Suppressor macrophage treated with lipopolysaccharide for 1 hour (primary cell): Measurements from ENCODE around the gene WDR70.

Experiments used
- DNase-seq, 3 donors: peaks; one replicate each; pipeline ENCODE4 v3.0.0-alpha.2; 2020 to 2022

The WDR70 gene

DNA sequence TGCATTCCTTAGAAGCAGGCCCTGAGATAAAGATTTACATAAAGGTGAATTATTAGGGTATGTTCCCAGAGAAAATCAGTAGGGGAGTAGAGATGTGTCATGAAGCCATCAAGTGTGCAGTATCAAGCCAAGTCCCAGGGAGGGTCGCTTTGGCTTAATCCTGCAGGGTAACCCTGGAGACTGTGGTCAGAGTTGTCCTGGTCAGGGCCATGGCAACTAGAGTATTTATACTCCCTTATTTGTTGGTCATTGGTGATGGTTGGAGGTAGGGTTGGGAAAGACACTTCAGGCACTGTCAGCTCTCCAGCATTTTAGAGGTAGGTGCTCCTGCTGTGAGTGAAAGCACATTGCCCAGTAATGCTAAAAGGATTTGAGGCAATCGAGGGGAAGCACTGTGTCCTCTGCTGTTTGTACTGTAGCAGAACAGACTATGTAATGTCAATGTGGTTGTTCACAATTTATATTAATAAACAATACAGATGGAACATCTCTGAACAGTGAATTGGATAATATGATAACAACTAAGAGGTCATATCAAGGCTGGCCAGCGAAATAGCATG, 351.9 kb downstream of the WDR70 start:
- DNase-seq, result no peak

- DNase-seq, result no peak
Observed at GRCh38 chr5:37734114-37734513, 355.0 kb downstream of the WDR70 start.

DNA sequence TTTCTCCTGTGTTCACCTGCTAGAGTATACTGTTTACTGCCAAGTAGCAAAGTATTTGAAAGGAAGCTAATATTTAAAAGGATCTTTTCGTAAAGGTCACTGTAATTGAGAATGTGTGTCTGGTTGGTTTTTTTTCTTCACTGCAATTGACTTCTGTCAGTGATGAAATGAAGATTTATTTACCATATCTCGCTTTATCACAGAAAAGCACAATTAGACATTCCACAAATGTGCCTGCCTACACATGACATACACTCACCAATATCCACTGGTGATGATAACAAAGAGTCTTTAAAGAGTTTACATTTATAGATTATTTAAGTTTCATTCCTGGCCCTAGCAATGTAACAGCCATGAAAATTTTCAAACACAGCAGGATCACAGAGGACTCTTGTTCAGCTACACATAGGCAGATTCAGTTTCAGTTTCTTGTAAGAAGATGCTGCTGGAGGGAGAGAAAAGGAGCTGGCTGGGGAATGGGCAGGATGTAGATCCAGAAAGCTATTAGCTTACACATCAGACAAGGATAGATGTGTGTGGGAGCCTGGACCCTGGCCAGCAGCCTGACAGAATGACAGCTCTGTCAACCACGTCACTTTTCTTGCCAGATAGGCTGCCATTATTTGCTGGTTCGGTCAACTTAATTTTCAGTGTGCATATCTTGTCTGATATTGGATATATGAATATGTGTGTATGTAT, 356.7 kb downstream of the WDR70 start:
- peak in 1 of 3 donors; percentile 22 for DNase-seq

DNA sequence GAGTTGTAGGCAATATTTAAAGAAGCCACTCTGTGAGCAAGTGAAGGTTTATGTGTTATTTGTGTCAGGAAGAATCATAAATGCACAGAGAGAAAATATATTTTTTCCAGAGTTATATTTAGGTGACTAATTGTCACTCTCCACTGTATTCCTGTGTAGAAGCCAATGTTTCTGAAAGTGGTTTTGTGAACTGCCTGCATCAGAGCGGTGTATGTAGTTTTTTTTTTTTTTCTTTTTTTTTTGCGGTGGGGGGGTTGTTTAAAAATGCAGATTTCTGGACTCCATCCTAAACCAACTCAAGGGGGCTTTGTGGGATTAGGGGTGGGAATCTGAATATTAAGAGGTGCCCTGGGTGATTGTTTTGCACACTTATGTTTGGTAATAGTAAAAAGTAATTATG, 357.3 kb downstream of the WDR70 start:
- no peak for DNase-seq

- DNase-seq, result no peak
Observed at GRCh38 chr5:37737326-37738056, 358.4 kb downstream of the WDR70 start.

DNA sequence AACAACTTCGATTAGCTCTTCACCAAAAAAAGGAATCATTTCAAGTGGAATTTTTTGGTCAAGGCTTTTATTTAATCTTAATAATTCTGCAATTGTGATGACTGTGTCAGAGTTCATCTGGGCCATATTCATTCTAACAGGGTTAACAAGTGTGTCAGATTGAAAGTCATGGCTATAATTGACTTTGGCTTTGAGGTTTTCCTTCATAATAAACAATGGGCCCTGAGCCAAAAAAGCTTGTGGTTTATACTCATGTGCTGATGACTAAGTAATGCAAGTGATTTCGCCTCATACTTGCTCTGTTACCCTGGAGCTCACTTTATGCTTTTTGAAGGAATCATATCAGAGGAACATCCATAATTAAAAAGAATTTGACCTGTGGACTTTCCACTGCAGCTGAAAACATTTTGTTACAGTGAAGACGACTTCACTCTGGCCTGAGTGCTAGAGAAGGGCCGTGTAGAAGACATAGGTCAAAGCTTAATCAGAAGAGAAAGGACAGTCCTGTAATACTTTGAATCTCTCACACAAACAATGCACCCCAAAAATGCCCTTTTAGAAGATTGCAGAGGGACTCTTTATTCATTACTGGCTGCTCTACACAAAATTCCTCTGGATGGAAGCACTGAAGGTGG, 359.1 kb downstream of the WDR70 start:
- DNase-seq, result peak; percentile 78 to 89 (median 86)

- no peak for DNase-seq
Observed at GRCh38 chr5:37738865-37739488, 359.9 kb downstream of the WDR70 start.

DNA sequence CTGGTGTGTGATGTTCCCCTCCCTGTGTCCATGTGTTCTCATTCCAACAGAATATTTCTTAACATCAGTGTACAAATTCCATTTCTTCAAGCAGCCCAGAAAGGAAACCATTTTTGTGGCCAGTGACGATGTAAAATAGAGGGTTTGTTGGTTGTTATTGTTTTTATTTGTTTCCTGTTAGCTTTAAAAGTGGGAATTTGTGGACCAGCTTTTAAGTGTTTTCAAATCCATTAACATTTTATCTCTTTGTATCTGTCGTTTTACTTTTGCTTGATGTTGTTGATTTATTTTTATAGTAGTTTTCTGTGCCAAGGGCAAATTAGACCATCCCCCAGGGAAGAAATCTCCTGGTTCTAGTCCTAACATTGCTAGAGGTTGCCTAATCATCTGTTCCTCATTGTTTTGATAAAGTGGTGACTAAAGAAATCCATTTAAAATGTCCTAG, 360.7 kb downstream of the WDR70 start:
- no peak for DNase-seq

DNA sequence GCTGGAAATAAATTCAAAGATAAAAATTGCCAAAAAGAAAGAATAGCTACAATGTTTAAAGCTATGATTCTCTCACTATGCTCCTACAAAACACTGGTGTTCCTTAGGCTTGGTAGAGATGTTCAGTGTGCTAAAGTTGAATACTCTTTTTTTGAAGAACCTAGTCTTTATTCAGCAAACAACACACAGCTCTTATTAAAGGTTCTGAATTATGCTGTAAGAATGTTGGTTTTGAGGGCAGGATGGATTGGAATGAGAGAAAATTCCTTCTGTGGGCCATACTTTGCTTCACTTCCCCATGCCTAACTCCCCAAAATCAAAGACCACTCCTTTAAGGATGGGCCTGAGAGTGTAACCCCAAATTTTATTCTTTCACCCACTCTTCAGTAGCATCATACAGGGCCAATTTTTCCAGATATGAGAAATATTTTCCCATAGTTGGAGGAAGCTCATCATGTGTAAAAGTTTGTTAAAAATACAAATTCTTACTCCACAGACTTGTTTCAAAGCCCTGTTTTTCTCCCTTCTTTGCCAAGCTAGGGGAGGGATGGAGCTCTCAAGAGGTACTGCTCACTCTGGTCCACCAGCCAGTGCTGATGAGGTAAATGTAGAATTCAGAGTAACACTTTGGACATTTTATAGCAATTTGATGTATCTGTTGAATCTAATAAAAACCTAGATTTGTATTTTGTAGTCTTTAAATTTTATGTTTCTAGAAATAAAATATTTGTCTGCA, 361.4 kb downstream of the WDR70 start:
- DNase-seq, result no peak

- DNase-seq, result no peak
Observed at GRCh38 chr5:37742111-37742510, 363.0 kb downstream of the WDR70 start.

DNA sequence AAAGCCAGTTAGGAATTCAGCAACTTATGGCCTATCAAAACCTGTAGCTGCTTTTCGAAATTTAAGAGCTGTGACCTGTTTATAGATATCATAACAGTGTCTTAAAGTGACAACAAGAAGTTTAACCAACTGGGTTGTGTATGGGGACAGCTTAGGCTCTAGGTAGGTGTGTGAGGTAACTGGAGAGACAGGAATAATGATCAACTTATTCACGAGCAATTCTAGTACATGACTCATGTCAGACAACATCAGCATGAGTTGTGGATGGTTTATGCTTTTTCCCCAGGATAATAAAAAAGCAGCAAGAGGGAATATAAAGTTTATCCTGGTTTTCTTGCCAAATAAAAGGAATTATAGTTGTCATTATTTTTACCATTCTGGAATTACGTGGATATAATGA, 372.1 kb downstream of the WDR70 start:
- no peak for DNase-seq

DNA sequence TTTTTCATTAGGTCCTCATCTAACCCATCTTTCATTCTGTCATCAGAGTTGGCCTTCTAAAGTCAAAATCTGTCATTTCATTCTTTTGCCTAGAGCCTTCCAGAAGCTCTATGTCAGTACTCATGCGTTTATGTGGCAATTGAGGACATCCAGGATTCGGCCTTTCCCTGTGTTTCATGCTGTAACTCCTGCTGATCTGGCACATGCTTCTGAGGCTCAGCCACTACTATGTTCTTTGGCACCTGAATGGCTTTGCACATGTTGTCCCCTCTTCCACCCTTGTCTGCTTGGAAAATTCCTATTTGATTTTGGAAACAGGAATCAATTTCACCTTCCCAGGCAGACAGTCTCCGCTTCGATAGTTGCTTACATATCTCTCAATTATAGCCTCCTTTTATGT, 375.9 kb downstream of the WDR70 start:
- no peak for DNase-seq

GRCh38 chr5:37755581-37755980, 376.5 kb downstream of the WDR70 start:
- DNase-seq, result no peak

DNA sequence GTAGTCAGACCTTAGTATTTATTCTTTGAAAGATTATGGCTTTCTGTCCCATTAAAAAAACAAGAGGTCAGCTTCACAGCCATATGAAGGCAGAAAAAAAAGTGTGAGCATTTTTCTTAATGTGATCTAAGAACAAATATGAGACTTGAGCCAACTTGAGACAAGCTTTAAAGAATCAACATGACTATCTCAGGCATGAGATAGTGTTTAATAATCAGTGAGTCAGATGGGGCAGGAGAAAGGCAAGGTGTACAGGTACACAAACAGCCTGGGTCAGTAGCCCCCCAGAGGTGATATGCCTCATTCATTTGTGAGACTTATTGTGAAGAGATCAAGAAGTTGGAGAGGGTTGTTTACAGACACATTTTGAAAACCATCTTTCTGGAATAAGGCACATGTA, 377.1 kb downstream of the WDR70 start:
- no peak for DNase-seq

DNA sequence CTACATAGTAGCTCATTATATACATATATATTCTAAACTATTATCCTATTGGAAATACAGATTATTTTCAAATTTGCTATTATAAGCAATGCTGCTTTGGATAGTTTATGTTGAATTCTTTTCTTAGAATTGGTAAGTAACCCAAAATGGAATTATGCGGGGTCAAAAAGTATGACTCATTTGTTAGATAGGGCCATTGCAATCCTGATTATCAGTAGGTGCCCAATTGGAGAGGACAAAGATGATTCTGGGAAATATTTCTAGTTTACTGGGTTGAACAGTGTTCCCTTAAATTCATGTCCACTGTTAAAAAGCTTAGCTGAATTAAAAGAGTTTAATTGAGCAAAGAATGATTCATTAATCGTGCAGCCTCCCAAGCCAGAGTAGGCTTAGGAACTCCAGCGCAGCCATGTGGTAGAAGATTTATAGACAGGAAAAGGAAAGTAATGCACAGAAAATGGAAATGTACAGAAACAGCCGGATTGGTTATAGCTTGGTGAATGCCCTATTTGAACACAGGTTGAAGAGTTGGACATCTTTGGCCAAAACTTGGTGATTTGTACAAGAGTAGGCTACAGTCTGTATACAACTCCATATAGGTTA, 379.0 kb downstream of the WDR70 start:
- DNase-seq, result no peak

DNA sequence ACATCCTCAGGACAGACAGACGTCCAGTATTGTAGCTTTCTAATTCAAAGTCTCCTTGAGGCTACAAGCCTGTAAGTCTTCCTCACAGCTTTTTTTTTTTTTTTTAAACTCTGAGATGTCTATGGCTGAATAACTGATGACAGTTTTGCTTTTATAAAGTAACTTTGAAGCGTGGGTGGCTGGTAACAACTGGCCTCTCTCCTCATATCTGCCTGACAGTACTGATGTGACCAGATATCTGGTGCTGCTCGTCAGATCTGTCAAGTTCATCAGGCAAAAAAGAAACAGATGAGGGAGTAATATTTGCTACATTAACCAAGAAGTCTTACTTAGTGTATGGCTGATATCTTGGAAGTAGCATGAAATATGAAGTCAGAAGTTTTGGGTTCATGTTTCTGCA, 388.1 kb downstream of the WDR70 start:
- DNase-seq, result no peak

DNA sequence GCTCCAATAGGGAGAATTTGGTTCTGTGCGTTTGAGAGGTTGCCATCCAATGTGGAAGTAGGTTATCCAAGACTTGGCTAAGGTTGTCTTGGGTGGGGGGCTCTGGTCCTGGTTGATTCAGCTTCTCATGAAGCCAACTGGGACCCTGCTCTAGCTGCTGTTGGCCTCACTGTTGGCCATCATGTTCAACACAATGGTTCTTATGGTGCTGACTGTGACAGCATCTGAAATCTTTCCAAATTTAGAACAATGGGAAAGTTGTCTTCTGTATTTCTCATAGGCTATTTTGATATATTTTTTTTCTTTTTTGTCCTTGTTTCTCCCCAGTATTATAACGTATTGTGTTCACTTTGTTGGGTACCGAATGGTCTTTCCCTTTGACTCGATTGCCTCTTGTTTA, 388.8 kb downstream of the WDR70 start:
- DNase-seq, result no peak

DNA sequence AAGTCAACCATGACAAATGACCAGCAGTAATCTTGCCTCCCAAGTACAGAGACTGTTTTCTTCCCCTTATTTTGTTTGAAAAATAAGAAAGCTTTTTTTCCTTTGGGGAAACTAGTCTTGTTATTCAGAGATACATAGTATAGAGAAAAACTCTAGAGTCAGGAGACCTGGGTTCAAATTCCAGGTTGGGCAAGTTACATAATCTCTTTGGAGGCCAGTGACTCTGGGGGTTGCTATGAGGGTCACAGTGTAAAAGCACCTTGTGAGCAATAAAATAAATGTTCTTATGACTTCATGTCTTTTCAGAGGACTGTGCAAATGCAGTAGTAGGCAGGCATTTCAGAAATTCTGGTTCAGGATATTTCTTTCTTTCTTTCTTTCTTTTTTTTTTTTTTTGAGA, 389.3 kb downstream of the WDR70 start:
- no peak for DNase-seq

DNA sequence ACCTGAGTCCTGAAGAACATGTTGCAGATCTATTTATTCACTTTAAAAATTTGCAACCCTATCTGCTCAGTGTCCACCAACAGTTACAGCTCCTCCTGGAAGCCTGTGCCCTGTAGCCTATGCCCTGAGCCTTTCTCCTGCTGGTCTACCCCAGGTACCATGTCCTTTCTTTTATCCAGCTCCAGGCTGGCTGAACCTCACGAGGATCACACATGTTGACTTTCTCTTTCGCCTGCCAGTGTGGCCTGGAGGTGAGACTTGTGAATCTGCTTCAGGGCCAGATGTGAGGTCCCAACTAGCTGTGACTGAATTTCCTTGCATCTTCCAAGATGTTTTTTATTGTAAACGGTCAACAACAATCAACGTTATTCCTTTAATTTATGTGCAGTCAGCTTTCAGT, 390.0 kb downstream of the WDR70 start:
- no peak for DNase-seq

GRCh38 chr5:37769840-37770239, 390.7 kb downstream of the WDR70 start:
- DNase-seq, result no peak

DNA sequence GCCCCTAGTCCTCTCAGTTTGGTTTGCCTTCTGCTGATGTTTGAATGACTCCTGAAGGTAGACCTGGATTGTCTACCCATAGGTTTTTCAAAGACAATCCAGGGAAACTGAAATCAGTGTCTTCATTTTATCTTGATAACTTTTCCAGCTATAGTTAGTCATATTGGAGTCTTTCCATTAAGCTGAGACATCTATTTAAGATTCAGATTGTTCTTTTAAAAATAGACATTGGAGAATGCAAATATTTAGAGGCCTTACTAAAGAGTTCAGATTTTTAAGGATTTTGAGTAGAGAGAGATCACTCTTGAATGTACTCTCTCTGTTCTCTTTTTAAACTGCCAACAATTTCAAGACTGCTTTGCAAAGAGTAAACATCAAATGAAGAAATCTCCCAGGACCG, 391.7 kb downstream of the WDR70 start:
- no peak for DNase-seq

GRCh38 chr5:37771203-37771611, 392.1 kb downstream of the WDR70 start:
- no peak for DNase-seq
